ENCODE data around the gene G6PC3.

DNA sequence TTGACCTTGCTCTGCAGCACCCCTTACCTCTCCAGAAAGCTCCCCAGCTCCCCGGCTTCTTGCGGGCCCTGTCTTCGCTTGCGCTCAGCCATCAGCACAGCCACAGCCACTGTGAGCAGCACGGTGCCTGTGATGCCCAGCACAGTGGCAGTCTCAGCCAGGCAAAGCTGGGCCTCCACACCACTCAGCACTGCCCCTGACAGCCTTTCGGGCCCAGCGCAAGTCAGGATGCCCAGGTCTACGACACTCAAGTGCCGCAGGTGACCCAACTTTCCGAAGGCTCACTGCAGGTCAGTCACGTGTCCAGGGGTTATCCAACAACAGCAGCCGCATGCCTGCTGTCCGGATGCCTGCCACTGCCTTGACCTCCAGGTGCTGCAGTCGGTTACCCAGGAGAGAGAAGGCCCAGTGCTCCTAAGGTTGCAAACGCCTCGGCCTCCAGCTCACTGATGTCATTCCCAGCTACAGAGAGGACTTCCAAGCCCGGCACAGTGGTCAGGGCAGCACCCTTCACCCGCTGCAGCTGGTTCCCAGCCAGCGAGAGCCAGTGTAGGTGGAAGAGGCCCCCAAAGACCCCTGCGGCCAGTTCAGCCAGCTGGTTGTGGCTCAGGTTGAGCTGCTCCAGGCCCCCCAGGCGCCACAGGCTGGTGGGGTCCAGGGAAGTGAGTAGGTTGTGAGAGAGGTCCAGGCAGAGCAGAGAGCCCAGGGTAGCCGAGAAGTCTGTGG, 46.8 kb upstream of the G6PC3 start:
- no peak for TF ChIP-seq EZH2 (IDR thresholded peaks at IDR 0.05; ENCODE audit: borderline replicate concordance)
- TF ChIP-seq, protein P1, sequence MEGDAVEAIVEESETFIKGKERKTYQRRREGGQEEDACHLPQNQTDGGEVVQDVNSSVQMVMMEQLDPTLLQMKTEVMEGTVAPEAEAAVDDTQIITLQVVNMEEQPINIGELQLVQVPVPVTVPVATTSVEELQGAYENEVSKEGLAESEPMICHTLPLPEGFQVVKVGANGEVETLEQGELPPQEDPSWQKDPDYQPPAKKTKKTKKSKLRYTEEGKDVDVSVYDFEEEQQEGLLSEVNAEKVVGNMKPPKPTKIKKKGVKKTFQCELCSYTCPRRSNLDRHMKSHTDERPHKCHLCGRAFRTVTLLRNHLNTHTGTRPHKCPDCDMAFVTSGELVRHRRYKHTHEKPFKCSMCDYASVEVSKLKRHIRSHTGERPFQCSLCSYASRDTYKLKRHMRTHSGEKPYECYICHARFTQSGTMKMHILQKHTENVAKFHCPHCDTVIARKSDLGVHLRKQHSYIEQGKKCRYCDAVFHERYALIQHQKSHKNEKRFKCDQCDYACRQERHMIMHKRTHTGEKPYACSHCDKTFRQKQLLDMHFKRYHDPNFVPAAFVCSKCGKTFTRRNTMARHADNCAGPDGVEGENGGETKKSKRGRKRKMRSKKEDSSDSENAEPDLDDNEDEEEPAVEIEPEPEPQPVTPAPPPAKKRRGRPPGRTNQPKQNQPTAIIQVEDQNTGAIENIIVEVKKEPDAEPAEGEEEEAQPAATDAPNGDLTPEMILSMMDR (IDR thresholded peaks at IDR 0.05; ENCODE audit: poor library complexity), result no peak
- no peak for TF ChIP-seq EZH2phosphoT487 (IDR thresholded peaks at IDR 0.05; ENCODE audit: low read depth, severe bottlenecking, unreplicated experiment)

Data from hepatocyte (in vitro differentiated cells).